CD8-positive, alpha-beta memory T cell (primary cell): ENCODE measurements around the gene ZKSCAN1. TPM values are rescaled to one million over a fixed set of nuclear protein-coding genes. Genes with fewer than 3 reads are reported as not detected.
"Not testable (repeated sequence)": the region's sequence is repeated elsewhere in the genome, so short reads cannot be mapped to it uniquely, and the experiment has no call there.

Source experiments
- CTCF ChIA-PET: fragments of 350-600 bp; sonication (Branson Sonifier 250); formaldehyde crosslinking; loops from one replicate; lab custom pipeline; 2021; ENCODE audit warnings: antibody characterized with exemption; lab: Charles Lee
- POLR2A ChIA-PET: fragments of 350-600 bp; sonication (Branson Sonifier 250); formaldehyde crosslinking; loops from one replicate; lab custom pipeline; 2021; ENCODE audit warnings: antibody characterized with exemption; lab: Charles Lee
- DNase-seq, 5 donors: peaks; one replicate each; pipeline versions ENCODE4 v3.0.0 to v3.0.0-alpha.2; 2020 to 2022; ENCODE audit warnings: mixed read lengths in 1 of 5
- H3K27ac ChIP-seq: one replicate; pipeline ENCODE4 v1.7.0; 2013; ENCODE audit warnings: low read depth, mild to moderate bottlenecking, low read length, moderate library complexity
- H3K27me3 ChIP-seq: 2 replicates; pipeline ENCODE4 v1.7.0; 2013; ENCODE audit warnings: low read length, mild to moderate bottlenecking; ENCODE audit not compliant: insufficient read depth, poor library complexity, severe bottlenecking
- H3K36me3 ChIP-seq: 2 replicates; pipeline ENCODE4 v1.7.0; 2013; ENCODE audit warnings: mild to moderate bottlenecking, low read length, moderate library complexity; ENCODE audit not compliant: insufficient read depth
- H3K4me1 ChIP-seq: 2 replicates; pipeline ENCODE4 v1.7.0; 2013; ENCODE audit warnings: mild to moderate bottlenecking, low read length, moderate library complexity; ENCODE audit not compliant: insufficient read depth
- H3K4me3 ChIP-seq: 2 replicates; pipeline ENCODE4 v1.7.0; 2013; ENCODE audit warnings: mild to moderate bottlenecking, low read length
- H3K9me3 ChIP-seq: 2 replicates; pipeline ENCODE4 v1.7.0; 2013; ENCODE audit warnings: mild to moderate bottlenecking, low read length
- H3K27ac Mint-ChIP-seq, 8 donors: one replicate each; pipeline ENCODE4 v1.8.0; 2020 to 2021; ENCODE audit warnings: mixed read lengths in 8 of 8, mild to moderate bottlenecking in 6 of 8, inconsistent platforms in 3 of 8, moderate library complexity in 3 of 8
- H3K27me3 Mint-ChIP-seq, 2 donors: one replicate each; pipeline ENCODE4 v1.8.0; 2020 to 2021; ENCODE audit warnings: mixed read lengths in 2 of 2, mild to moderate bottlenecking in 1 of 2, moderate library complexity in 1 of 2
- H3K36me3 Mint-ChIP-seq, 3 donors: one replicate each; pipeline ENCODE4 v1.8.0; 2020 to 2021; ENCODE audit warnings: mixed read lengths in 3 of 3, inconsistent platforms in 1 of 3, mild to moderate bottlenecking in 1 of 3
- H3K4me1 Mint-ChIP-seq, 3 donors: one replicate each; pipeline ENCODE4 v1.8.0; 2020 to 2021; ENCODE audit warnings: mixed read lengths in 3 of 3, inconsistent platforms in 1 of 3, mild to moderate bottlenecking in 1 of 3
- H3K4me3 Mint-ChIP-seq, 7 donors: one replicate each; pipeline ENCODE4 v1.8.0; 2020 to 2021; ENCODE audit warnings: mixed read lengths in 7 of 7, mild to moderate bottlenecking in 6 of 7, moderate library complexity in 4 of 7, inconsistent platforms in 2 of 7
- H3K9me3 Mint-ChIP-seq, 5 donors: one replicate each; pipeline ENCODE4 v1.8.0; 2020 to 2022; ENCODE audit warnings: mixed read lengths in 5 of 5, mild to moderate bottlenecking in 3 of 5, moderate library complexity in 2 of 5, inconsistent platforms in 1 of 5
- polyA plus RNA-seq: library from polyadenylated mRNA; unstranded; fragments of 300-500 nt; fragmentation: Illumina TruSeq; gene quantifications from one replicate; pipeline ENCODE4 v1.2.3, GENCODE V29; 2021
- total RNA-seq, 2 experiments: library from RNA; stranded (reverse); gene quantifications; one replicate each; pipeline ENCODE4 v1.2.3, GENCODE V29; 2021

ZKSCAN1 gene
- total and polyA plus RNA-seq, 3 experiments from 2014 or later: 48.4 to 57.9 (median 53.4) TPM

DNA sequence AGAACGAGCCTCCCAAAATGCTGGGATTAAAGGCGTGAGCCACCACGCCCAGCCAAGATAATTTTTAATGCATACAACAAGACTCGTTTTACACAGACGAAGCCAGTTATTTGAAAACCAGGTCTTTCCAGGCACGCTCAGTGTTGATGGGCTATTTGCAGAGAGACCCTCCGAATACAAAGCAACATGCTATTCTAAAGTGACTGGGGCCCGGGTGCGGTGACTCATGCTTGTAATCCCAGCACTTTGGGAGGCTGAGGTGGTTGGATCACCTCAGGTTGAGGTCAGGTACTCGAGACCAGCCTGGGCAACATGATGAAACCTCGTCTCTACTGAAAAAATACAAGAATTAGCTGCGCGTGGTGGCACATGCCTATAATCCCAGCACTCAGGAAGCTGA, 38.8 kb upstream of the ZKSCAN1 start:
- Histone ChIP-seq H3K9me3 (no peaks in the 10 kb centered on the region), H3K36me3 (no peaks in the 10 kb centered on the region), H3K4me1 (no peaks in the 10 kb centered on the region), H3K27me3 (no peaks in the 10 kb centered on the region), H3K27ac (no peak overlapping the region), H3K4me3 (no peak overlapping the region)
- Mint-ChIP-seq H3K36me3 (no peaks in the 10 kb centered on the region), H3K27me3 (peaks cover 15 to 37% of the 10 kb centered on the region in 2 donors), H3K4me1 (peaks cover 0 to 3% (median 0%) of the 10 kb centered on the region in 3 donors), H3K27ac (no peak overlapping the region), H3K4me3 (no peak overlapping the region), H3K9me3 (peaks cover 0 to 2% (median 0%) of the 10 kb centered on the region in 5 donors)
- CTCF ChIA-PET: interaction anchor here (1.6 kb wide), 1 partner anchor 59 kb away, joined by 5 read pairs; no protein-coding TSS in a partner anchor
- POLR2A ChIA-PET: no interaction called here
- no peak for DNase-seq

DNA sequence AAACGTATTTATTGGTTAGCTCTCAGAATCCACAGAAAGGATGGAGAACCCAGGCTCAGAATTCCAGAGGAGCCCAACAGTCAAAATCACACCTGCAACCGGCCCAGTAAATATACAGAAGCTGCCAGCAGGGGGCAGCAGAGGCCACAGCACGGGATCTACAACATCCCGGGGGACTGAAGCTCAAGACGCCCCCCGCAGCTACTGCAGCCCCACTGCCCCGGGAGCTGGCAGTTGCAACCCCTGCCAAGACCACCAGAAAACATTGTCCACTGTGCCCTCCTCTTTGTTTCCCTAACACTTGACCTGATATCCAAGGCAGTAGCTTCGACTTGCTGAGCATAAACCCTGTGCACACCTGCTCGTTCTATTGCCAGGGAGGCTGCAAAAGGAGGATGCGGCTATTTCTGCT, 35.6 kb upstream of the ZKSCAN1 start:
- H3K36me3 Mint-ChIP-seq, H3K9me3 Mint-ChIP-seq, H3K9me3 ChIP-seq, POLR2A ChIA-PET, H3K27ac ChIP-seq, H3K27me3 ChIP-seq, H3K4me1 ChIP-seq, H3K4me3 Mint-ChIP-seq, H3K4me3 ChIP-seq, H3K4me1 Mint-ChIP-seq, H3K36me3 ChIP-seq: not testable (repeated sequence)
- DNase-seq: peak; percentile 52 to 78 (median 62)
- Mint-ChIP-seq H3K27me3 (peaks cover 15 to 36% of the 10 kb centered on the region in 2 donors), H3K27ac (peak overlapping the region in 2 of 8 donors; percentile 55 to 65)
- CTCF ChIA-PET: interaction anchor here (0.7 to 2.6 kb wide), 20 partner anchors 10 to 428 kb away, joined by 3 to 9 read pairs (median 3); partner anchors contain the start of genes MBLAC1 and TRIM4

DNA sequence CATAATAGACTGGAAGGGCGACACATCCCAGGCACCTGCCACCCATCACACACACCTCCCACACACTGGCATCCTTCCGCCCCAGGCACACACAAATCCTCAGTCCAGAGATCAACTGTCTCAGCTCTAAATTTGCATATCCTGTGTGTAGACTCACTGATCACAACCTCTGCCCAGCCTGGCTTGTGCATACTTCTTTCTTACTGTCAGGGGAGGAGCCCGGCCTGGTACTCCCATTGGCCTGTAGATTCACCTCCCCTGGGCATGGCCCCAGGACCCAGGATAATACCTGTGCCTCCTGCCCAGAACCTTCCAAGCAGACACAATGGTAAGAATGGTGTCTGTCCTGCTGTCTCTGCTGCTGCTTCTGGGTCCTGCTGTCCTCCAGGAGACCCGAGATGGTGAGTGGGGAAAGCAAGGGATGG, 34.9 kb upstream of the ZKSCAN1 start:
- DNase-seq, H3K4me1 Mint-ChIP-seq, H3K36me3 Mint-ChIP-seq, H3K9me3 ChIP-seq, H3K9me3 Mint-ChIP-seq, H3K4me3 Mint-ChIP-seq, H3K4me3 ChIP-seq, H3K27ac ChIP-seq, H3K4me1 ChIP-seq, H3K27me3 ChIP-seq, H3K27ac Mint-ChIP-seq, H3K36me3 ChIP-seq, POLR2A ChIA-PET: not testable (repeated sequence)
- peaks cover 20 to 30% of the 10 kb centered on the region in 2 donors for H3K27me3 Mint-ChIP-seq
- CTCF ChIA-PET: interaction anchor here (0.7 to 1.8 kb wide), 9 partner anchors 9 to 152 kb away, joined by 3 to 8 read pairs (median 3); no protein-coding TSS in a partner anchor

DNA sequence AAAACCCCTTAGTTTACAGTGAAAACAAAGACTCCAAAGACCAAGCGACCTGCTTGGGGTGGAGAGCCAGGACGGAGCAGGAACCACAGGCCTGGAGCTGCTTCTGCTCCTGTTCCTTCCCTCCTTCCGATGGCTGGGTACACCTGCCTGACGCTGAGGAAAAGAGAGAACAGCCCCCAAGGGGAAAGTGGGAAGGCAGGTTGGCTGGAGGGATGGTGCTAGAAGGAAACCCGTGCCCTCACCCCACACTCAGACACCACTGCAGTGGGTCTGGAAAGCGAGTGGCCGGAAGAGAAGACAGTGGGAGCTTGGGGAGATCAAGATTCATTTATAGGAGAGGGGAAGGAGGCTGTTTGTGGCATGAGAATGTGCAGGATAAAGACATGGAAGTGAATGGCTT, 34.3 kb upstream of the ZKSCAN1 start:
- H3K27me3 ChIP-seq, H3K4me1 Mint-ChIP-seq: not testable (repeated sequence)
- H3K27me3 Mint-ChIP-seq: peaks cover 19 to 30% of the 10 kb centered on the region in 2 donors

DNA sequence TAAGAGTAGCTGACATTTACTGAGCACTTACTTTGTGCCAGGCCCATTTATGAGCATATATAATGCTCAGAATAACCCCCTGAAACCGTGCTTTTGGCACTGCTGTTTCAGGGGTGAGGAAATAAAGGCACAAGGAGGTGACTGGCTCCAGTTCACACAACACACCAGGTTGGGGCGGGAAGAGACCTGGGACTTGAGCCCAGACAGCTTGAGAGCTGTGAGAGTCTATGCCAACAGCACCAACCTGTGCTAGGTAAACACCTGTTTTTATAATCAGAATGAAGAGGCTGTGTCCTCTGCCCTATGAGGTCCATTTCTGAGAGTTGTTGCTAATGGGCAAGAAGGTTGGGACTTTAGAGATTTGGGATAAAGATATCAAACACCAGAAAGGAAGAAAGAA, 30.8 kb upstream of the ZKSCAN1 start:
- DNase-seq: no peak
- no peaks in the 10 kb centered on the region for H3K36me3 Mint-ChIP-seq
- H3K27me3 Mint-ChIP-seq: peaks cover 20 to 27% of the 10 kb centered on the region in 2 donors
- H3K4me3 Mint-ChIP-seq: no peak overlapping the region
- H3K4me1 Mint-ChIP-seq: peaks cover 0 to 3% (median 0%) of the 10 kb centered on the region in 3 donors
- CTCF ChIA-PET: no interaction called here
- peaks cover 0 to 5% (median 2%) of the 10 kb centered on the region in 5 donors for H3K9me3 Mint-ChIP-seq
- no peak overlapping the region for H3K27ac Mint-ChIP-seq
- no peaks in the 10 kb centered on the region for H3K4me1 ChIP-seq
- H3K27me3 ChIP-seq: no peaks in the 10 kb centered on the region
- no peak overlapping the region for H3K27ac ChIP-seq
- H3K9me3 ChIP-seq: no peaks in the 10 kb centered on the region
- POLR2A ChIA-PET: no interaction called here
- no peaks in the 10 kb centered on the region for H3K36me3 ChIP-seq
- H3K4me3 ChIP-seq: no peak overlapping the region

More for the DNA sequence above, 34.3 kb upstream of the ZKSCAN1 start:
- H3K4me3 Mint-ChIP-seq, DNase-seq, H3K4me1 ChIP-seq, H3K27ac ChIP-seq, H3K36me3 ChIP-seq, H3K36me3 Mint-ChIP-seq, H3K9me3 ChIP-seq, H3K4me3 ChIP-seq, H3K27ac Mint-ChIP-seq, POLR2A ChIA-PET, H3K9me3 Mint-ChIP-seq: not testable (repeated sequence)
- CTCF ChIA-PET: interaction anchor here (1.1 kb wide), 1 partner anchor 64 kb away, joined by 3 read pairs; no protein-coding TSS in a partner anchor

DNA sequence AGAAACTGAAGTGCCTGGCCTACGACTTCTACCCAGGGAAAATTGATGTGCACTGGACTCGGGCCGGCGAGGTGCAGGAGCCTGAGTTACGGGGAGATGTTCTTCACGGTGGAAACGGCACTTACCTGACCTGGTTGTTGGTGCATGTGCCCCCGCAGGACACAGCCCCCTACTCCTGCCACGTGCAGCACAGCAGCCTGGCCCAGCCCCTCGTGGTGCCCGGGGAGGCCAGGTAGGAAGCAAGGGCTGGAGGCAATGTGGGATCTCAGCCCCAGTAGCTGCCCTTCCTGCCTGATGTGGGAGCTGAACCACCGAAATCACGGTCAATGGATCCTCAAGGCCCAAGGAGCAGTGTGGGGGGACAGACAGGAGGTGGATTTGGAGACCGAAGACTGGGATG, 28.1 kb upstream of the ZKSCAN1 start:
- H3K27me3 ChIP-seq, H3K4me1 Mint-ChIP-seq, H3K4me1 ChIP-seq, H3K4me3 ChIP-seq, H3K36me3 ChIP-seq, H3K4me3 Mint-ChIP-seq, H3K27ac ChIP-seq, H3K9me3 Mint-ChIP-seq, POLR2A ChIA-PET, H3K36me3 Mint-ChIP-seq, DNase-seq, H3K27ac Mint-ChIP-seq, H3K9me3 ChIP-seq: not testable (repeated sequence)
- H3K27me3 Mint-ChIP-seq: peaks cover 20 to 31% of the 10 kb centered on the region in 2 donors
- CTCF ChIA-PET: interaction anchor here (6.3 kb wide), 1 partner anchor 74 kb away, joined by 51 read pairs; no protein-coding TSS in a partner anchor

DNA sequence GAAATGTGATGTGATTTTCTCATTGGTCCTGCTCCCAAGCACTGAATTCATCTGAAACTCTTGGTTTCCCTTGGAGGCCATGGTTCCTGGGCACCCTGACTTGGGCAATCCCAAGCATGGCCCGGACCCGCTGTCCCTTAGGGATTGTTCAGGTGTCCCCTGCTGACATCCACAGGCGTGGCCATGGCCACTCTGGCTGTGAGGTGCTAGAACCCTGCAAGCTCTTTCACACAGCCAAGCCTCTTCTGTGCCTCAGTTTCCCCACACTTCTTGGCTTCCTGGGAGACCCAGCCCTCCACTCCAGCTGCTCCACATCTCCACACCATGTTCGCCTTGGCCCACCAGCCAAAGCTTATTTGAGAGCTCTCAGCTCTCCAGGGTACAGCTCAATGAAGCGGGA, 27.6 kb upstream of the ZKSCAN1 start:
- POLR2A ChIA-PET: no interaction called here
- Histone ChIP-seq H3K9me3 (no peaks in the 10 kb centered on the region), H3K4me1 (no peaks in the 10 kb centered on the region), H3K27me3 (no peaks in the 10 kb centered on the region), H3K4me3 (no peak overlapping the region), H3K36me3 (no peaks in the 10 kb centered on the region), H3K27ac (no peak overlapping the region)
- Mint-ChIP-seq H3K27ac (no peak overlapping the region), H3K4me3 (no peak overlapping the region), H3K36me3 (no peaks in the 10 kb centered on the region), H3K27me3 (peaks cover 20 to 36% of the 10 kb centered on the region in 2 donors), H3K4me1 (peaks cover 0 to 6% (median 0%) of the 10 kb centered on the region in 3 donors), H3K9me3 (no peaks in the 10 kb centered on the region)
- DNase-seq: no peak
- CTCF ChIA-PET: interaction anchor here (6.3 kb wide), 1 partner anchor 74 kb away, joined by 51 read pairs; no protein-coding TSS in a partner anchor

DNA sequence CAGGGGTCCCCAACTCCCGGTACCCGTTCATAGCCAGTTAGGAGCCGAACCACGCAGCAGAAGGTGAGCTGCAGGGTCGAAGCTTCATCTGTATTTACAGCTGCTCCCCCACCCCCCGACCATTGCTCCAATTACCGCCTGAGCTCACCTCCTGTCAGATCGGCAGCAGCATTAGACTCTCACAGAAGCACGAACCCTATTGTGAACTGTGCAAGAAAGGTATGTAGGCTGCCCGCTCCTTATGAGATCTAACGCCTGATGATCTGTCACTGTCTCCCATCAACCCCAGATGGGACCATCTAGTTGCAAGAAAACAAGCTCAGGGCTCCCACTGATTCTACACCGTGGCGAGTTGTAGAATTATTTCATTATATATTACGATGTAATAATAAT, 24.9 kb upstream of the ZKSCAN1 start:
- H3K27me3 ChIP-seq: no peaks in the 10 kb centered on the region
- H3K4me1 ChIP-seq: no peaks in the 10 kb centered on the region
- no peak overlapping the region for H3K4me3 ChIP-seq
- POLR2A ChIA-PET: interaction anchor here (0.6 to 1.0 kb wide), 2 partner anchors 71 to 125 kb away, joined by 4 to 6 read pairs; partner anchors contain the start of gene TRIM4
- no peak overlapping the region for H3K27ac ChIP-seq
- DNase-seq: no peak
- Mint-ChIP-seq H3K9me3 (no peaks in the 10 kb centered on the region), H3K4me3 (no peak overlapping the region), H3K27ac (peak overlapping the region in 1 of 8 donors; percentile 55), H3K36me3 (no peaks in the 10 kb centered on the region), H3K27me3 (peaks cover 19 to 28% of the 10 kb centered on the region in 2 donors), H3K4me1 (peaks cover 0 to 6% (median 0%) of the 10 kb centered on the region in 3 donors)
- H3K36me3 ChIP-seq: no peaks in the 10 kb centered on the region
- H3K9me3 ChIP-seq: no peaks in the 10 kb centered on the region
- CTCF ChIA-PET: interaction anchor here (0.6 to 6.3 kb wide), 11 partner anchors 11 to 465 kb away, joined by 3 to 51 read pairs (median 4); partner anchors contain the start of genes TRIM4, ZNF3 and ZSCAN21
